GM19043 (cell line): ENCODE data around the gene PPFIA4.

Experiments used
- ATAC-seq: cut with Tn5 transposase; IDR thresholded peaks from one replicate; pipeline ENCODE4 v1.9.1; 2021; ENCODE audit warnings: low read depth; ENCODE audit not compliant: unreplicated experiment

The PPFIA4 gene

DNA sequence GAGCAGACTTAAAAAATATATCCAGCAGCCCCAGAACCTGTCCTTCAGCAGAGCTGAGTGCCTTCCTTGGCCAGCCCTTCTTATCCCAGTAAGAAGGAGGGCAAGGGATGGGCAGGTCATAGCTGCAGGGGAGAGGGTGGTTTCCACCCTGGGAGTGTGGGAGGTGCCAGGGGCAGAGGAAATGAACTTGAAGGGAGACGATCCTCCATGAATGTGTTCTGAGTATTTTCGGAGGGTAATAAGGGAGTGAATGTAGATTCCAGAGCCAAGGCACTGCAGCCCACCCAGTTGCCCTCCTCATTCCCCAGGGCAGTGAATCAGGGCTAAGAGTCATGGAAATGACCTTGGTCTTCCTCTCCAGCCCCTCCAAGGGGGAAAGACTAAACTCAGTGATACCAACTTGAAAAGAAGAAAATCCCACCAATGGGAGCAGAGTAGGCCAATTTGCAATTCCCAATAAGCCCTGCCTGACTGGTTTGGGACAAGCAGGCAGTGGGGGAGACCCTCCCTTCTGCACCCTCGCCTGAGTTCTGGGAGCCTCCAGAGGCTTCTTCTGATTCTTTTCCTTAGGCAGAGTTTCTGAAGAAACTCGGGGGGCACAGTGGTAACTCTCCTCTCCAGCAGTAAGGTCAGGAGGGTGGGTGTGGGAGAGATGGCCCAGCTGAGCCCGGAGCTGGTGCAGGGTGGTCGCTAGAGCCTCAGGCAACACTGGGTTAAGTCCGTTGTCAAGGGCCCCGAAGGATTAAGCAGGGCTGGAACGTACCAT lies 55.4 kb downstream of the PPFIA4 start:
- ATAC-seq: no peak

DNA sequence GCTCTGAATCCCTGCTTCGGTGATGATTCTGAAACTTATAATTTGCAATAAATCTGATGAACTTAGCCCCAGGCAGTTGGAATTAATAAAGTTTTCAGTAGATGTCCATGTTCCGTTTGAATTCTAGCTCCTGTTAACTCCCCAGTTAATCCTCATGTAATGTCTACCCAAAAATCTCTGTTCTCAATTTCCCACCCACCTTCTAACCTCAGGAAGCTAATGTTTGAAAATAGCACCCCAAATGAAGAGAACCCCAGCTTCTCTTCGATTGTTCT lies 55.9 kb downstream of the PPFIA4 start:
- ATAC-seq: no peak

DNA sequence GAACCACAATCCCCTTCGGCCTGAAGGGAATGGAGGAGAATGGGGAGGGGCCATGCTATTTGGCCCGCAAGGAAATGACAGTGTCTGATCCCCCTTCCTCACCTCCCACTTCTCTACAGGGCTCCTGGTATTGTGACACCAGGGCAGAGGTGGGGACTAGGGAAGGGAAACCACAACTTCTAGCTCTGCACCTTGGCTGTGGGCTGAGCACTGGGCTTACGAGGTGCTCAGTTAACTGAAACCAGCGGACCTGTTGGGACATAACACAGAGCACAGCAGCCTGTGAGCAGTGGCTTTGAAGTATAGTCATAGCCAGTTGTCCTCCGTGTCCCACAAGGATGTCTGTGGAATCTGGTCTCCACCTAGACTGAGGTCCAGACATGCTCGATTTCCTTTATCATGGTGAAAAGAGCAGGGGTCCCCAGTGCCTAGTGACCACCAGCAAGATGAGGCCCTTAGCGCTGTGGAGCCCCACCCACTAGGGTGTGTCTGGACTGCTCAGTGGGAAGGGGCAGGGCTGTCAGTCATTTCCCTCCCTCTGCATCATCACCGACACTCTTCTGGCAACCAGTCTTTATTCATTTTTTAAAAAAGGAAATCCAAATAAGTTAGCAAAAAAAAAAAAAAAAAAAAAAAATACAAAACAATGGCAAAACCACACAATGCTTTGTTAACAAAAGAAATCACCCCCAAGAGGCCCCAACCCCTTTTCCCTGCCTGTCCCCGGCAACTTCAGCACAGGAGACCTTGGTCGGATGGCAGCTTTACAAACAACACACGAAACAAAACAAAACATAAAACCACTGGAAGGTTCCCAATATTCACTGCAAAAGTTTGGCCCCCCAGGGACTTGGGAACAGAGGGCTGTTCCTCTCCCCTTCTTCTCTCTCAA lies 56.5 kb downstream of the PPFIA4 start:
- no peak for ATAC-seq

DNA sequence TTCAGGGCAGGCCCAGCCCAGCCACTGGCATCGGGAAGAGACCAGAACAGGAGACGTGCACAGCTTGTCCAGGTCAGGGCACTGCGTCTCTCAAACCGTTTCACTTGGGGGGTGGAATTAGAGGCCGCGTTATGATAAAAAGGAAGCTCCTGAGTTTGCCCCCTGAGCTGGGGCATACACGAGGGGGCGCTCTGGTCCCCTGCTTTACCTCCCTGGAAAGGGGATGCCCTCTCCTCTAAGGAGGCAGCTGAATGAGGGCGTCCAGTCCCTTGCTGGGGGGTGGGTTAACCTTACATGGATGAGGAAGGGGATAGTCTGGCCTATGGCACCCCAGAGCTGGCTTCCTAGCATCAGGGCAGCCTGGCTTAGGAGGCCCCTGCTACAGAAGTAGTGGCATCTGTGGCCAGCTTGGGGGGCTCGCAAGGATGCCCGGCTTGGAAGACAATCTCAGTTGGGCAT lies 57.2 kb downstream of the PPFIA4 start:
- no peak for ATAC-seq

DNA sequence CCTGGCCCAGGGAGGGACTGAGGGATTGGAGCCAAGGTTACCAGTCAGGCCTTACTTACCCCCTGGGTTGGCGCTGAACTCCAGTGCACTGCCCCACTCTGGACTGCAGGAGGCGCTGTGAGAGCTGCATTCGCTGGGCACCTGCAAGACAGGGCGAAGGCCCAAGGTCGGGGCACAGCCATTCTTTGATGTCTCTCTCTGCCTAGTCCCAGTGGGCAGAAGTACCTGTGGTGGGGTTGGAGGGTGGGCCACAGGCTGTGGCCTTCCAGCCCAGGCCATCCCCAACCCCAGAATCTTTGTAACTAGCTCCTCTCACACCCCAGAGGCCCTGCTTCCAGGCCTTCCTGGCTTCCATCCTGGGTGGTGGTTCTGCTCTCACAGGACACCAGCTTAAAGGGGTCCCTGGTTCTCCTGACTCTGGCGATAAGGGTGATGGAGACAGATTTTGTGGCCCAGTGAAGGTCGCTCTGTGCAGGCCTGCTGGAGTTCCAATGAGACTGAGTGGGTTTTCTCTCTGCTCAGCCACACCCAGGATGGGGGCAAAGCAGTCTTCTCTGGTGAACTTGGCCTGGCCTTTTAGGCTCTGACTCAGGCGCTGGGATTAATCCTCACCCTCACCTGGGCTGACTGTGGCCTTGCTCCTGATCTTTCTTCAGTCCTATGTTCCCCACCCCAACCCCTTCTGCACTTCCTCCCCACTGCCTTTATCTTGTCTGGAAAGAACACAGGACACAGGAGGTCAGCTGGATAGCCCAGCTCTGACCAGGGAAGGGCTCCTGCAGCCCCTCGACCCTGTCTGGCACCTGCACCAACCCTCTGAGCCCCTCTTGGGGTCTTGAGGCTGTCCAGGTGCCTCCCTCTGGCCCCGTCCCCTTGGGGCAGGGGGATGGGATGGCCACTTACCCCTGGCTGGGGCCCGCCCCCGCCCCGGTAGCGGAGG lies 58.6 kb downstream of the PPFIA4 start:
- no peak for ATAC-seq

DNA sequence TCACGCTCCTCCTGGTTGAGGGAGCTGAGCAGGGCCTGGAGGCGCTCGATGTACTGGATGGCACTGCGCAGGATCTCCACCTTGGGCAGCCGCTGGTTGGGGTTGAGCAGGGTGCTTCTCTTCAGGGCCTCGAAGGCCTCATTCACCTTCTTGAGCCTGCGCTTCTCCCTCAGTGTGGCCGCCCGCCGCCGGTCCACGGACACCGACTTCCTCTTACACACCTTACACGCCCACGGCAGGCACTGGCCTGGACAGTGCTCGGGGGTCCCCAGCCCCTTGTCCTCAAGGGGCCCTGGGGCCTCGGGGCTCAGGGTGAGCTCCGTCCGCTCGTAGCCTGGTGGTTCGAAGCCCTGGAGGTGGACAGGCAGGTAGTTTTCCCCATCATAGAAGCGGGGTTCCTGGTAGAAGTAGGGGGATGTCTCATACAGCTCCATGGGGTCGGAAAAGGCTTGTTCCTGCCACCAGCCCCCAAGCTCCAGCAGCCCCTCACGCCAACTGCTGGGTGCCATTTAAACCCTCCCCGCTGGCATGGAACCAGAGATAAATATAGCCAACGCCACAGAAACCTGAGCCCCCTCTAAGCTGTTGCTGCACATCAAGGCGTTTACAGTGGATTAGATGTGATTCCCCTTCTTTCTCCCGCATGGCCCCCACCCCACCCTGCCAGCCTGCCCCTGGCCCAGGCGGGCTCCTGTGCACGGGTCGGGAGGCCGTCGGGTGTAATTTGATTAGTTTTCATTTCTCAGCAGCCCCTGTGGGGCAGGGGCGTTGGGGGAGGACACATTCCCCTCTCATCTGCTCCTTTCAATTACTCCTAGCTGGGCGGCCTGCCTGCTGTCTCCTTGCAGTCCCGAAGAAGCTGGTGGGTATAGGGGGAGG lies 59.5 kb downstream of the PPFIA4 start, which contains the start of gene MYOG:
MYOG (minus strand) TSS at position 485 of the 879 bp plus-strand sequence; CDS start at position 434, 51 bp downstream.
- no peak for ATAC-seq

DNA sequence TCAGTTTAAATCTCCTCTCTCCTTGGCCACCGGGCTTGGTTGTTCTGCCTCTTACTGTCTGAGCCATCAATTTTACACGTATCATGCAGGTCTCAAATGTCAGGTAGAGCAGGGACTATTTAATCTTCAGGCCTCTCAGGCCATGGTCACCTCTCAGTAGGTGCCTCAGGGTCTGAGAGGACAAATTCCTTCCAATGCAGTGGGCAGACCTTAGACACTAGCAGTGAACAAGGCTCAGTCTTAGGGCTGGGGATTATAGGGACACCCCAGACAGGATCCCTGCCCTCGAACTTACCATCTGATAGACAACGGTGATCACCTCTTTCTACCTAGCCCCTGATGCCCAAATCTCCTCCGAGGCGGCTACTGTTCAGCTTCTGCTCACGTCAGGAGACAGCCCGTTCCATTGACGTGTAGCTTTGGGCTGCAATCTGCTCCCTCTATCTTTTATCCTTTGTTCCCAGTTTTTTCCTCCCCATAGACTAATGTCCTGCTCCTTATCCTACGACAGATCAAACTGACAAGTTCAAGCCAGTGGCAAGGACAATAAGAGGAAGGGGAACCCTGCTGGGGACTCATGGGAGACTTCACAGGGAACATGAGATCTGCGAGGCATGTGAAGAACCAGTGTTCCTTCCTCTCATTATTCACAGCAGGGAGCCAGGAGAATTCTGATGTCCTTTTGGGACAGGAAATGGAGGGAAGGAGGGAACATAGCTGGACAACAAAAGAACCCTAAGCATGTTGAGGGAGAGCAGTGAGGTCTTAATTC lies 60.9 kb downstream of the PPFIA4 start:
- no peak for ATAC-seq

DNA sequence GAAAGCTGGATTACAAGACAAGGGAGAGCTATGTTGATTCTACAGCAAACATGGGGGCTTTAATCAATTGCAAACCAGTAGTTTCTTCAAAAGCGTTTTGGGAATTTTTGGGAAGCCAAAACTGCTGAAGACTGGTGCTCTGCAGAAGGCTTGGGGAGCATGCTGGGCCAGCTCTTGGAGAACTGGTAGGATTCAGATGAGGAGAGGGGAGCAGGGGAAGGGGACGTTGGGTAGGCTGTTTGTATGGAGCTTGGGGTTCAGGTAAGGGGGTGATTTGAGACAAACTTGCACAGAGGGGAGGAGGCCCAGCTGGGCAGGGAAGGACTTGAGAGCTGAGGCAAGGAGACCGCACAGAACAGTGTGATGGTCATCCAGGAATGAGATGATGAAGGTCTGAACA lies 62.1 kb downstream of the PPFIA4 start:
- ATAC-seq: no peak

DNA sequence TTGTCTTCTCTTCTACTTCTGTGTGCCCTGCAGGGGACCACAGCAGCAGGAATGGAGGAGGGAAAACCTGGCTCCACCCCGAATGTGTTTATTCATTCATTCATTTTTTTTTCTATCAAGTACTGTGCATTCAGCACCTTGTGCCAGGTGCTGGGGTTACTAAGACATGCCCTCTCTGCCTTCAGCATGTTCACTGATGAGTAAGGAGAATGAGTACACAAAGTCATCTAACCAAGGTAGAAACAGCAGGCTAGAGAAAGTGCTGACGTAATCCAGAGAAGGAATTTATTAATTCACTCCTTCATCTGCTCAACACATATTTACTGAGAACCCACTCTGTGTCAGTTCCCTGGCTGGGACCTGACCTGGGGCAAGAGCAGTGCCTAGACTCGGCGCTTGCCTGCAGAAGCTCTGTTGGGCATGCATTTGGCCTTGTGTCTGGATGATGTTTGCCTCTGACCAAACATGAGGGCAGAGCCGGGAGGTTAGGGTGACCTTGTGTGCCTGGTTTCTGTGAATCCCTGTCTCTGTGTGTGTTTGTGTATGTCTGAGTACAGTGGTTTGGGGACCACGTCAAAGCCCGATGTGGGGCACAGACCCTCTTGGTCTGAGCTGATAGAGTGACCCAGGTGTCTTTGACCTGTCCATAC lies 62.8 kb downstream of the PPFIA4 start:
- ATAC-seq: no peak

DNA sequence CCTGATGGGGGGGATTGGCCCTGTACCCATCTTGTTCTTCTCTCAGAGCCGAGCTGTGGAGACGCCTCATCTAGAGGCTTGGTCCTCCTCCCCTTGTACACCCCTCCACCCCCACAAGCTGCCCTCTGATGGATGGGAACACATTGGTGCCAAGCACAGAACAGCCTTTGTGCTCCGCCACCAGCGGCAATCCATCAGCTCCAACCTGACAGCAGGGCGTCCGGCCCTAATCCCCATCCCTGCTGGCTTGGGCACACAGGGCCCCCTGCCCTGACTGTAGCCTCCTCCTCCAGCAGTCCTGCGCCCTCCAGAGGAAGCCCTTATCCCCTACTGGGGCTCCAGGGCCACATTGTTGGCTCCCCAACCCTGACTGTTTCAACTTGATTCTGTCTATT lies 63.4 kb downstream of the PPFIA4 start:
- ATAC-seq: no peak

DNA sequence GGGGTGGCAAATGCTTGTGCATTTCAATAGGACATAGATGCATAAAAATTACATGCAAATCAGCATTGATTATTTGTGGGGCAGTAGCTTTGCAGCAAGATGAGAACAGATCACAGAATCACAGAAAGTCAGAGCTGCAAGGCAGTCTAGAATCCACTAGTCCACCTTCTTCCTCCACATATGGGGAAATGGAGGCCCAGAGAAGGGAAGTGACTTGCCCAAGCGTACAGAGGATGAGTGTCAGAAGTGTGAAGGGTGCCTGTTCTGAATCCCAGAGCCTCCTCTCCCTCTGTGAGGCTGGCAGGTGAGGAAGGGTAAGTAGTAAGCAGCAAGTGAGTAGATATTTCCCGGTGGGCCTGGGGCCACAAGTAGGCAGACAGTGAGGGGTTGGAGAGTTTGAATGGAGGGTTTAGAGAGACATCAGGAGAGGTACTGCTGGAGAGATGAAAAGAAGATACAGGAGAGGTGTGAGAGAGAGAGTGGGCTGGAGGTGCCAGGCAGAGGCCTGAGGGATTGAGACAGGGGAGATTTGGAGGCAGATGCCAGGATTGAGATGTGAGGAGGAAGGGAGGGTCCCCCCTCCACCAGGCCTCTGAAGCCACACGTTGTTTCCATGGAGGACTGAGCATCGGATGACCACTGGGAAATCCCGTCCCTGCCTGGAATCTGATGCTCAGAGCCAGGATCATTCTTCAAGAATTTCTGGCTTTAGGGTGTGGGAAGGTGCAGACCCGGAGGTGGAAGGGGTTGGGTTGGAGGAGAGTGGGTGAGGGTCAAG lies 64.3 kb downstream of the PPFIA4 start:
- ATAC-seq: no peak

DNA sequence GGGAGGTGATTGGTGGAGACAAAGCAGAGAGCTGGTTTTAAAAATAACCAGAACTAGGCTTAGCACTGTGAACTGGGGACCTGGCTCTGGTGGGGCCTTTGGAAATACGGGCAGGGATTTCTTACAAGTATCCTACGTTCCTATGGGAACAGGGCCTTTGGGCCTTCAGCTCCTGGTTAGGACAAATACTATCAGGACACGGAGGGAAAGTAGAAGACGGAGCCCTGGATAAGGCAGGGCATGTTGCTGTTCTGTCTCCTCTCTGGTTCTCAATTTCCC lies 64.8 kb downstream of the PPFIA4 start:
- no peak for ATAC-seq

DNA sequence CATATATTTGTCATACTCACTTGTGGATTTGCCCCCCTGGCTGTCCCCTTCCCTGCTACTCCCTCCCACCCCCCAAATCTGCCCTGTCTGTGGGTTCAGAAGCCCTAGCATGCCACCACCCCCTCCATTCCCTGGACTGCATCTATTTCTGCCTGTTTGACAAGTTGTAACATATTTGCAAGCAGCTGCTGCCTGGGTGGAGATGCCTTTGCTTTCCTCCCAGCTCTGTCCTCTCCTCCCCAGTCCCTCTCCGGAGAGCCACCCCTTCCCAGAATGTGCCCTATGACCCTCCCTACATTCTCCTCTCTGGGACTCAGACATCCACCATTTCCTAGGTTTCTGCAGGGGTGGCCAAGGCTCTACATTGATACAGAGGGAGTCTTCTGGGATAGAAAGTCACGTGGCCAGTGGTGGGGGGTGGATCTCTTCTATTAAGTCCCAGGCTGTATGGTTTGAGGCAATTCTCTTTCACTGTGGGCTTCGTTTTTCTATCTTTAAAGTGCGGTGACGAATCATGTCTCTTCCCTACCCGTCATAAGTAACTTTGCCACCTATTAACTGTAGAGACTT lies 65.6 kb downstream of the PPFIA4 start:
- ATAC-seq: no peak

DNA sequence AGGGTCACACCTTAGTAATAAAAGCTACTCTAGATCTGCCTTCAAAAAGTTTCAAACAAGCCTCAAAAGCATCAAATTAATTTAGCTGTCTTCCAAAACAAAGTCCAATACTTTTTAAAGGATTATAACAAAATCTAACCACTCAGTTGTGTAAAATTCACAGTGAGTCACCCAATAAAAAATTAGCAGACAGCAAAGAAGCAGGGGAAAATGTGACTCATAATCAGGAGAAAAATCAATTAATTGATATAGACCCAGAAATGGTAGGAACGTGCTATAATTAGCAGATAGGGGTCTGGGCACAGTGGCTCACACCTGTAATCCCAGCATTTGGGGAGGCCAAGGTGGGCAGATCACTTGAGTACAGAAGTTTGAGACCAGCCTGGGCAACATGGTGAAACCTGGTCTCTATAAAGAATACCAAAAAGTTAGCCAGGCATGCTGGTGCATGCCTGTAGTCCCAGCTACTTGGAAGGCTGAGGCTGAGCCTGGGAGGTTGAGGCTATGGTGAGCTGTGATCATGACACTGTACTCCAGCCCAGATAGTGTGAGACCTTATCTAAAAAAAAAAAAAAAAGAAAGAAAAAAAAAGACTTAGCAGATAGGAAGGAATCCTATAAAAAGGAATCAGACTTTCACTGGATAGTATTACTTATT lies 67.6 kb downstream of the PPFIA4 start:
- no peak for ATAC-seq

DNA sequence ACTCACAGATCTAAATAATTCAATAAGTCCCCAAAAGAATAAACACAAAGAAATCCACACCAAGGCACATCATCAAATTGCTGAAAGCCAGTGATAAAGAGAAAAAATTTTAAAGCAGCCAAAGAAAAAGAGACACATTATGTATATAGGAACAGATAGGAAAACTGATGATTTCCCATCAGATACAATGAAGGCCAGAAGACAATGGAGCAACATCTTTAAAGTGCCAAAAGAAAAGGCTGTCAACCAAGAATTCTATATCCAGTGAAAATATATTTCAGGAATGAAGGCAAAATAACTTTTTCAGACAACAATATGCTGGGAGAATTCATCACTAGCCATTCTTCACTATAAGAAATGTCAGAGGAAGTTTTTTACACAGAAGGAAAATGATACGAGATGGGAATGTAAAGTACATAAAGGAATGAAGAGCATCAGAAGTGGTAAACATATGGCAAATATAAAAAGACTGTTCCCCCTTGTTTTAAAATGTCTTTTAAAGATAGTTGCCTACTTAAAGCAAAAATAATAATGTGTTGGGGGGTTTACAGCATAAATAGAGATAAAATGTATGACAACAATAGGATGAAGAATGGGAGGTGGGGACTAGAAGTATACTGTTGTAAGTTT lies 68.9 kb downstream of the PPFIA4 start:
- no peak for ATAC-seq

DNA sequence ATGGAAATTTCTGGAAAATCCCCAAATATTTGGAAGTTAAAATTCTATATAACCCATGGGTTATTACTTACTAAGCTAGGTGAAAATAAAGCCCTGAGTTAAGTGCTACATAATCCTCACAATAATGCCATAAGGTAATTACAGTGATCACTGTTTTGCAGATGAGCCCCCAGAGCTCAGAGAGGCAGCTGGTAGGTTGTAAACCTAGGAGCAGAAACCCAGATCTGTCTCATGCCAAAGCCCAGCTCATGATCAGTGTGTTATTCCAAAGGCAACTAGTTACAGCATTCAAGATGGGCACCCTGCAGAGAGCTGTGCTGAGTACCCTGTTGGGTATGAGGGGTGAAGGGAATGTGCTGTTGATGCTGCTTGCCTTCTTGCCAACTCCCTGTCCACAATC lies 70.3 kb downstream of the PPFIA4 start:
- no peak for ATAC-seq

DNA sequence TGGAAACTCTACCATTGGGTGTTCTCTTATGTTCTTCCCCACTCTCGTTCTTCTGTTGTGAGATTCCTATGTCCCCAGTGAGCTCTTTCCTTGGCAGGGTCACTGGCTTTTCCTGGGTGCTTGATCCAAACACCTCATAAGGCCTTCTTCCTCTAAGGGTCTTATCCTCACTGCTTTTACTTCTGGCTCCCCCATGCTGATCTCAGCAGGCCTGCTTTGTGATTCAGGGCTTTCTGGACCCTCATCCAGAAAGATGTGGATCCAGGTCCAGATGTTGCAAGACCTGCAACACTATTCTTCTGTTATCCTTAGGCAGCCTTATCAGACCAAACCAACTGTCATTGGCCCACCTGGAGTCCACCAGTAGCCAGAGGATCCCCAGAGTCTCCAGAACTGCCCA lies 70.7 kb downstream of the PPFIA4 start:
- ATAC-seq: no peak
